Measurements from ENCODE around the gene RAMACL. TPM values are rescaled to one million over a fixed set of nuclear protein-coding genes. Genes with fewer than 3 reads are reported as not detected.

RAMACL gene
- total RNA-seq, 2 donors from 2014 or later: 0.44 to 0.82 TPM

DNA sequence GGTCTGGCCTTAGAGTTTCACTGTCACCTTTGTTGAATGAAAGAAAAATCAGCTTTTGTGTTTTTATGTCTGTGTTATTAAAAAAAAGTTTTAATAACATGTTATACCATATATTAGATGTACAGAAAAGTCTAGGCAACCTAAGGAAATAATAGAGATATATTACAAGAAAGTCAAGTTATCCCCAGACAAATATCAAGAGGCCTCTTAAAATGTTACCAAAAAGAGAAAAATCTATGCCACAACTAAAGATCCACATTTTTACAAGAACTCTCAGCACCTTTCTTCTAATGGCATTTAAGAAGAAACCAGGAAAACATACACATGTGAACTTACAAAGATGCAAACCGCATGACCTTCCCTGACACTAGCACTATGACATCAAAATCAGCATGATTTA, 26.8 kb downstream of the RAMACL start:
- Mint-ChIP-seq H3K4me1 (no peaks in the 10 kb centered on the region), H3K27me3 (peaks cover 21% of the 10 kb centered on the region), H3K4me3 (no peak overlapping the region), H3K36me3 (ENCODE audit: low read depth) (peaks cover 4% of the 10 kb centered on the region), H3K27ac (no peak overlapping the region)
- DNase-seq (no peak), ATAC-seq (no peak)
- H3K9me3 ChIP-seq (ENCODE audit: control insufficient read depth, low read length, poor library complexity, severe bottlenecking): no peaks in the 10 kb centered on the region

DNA sequence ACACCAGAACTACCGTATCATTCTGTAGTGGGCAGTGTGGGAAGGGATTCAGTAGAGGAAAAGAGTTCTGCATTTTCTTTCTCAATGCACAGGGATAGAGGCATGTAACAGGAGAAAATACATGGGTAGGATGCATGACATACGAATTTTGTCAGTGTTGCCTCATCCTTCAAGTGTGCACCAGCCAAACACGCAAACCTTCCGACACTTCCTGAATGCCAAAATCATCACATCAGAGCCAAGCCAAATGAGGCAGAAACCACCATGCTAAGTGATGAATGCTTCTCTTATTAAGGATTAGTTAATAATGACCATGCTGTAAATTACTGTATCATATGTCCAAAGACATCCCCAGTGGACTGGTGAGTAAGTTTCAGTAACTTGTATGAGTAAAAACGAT, 27.3 kb downstream of the RAMACL start:
- H3K9me3 ChIP-seq (ENCODE audit: control insufficient read depth, low read length, poor library complexity, severe bottlenecking): no peaks in the 10 kb centered on the region
- Mint-ChIP-seq H3K27ac (no peak overlapping the region), H3K4me3 (no peak overlapping the region), H3K4me1 (no peaks in the 10 kb centered on the region), H3K27me3 (peaks cover 21% of the 10 kb centered on the region), H3K36me3 (ENCODE audit: low read depth) (peaks cover 4% of the 10 kb centered on the region)
- ATAC-seq (no peak), DNase-seq (no peak)

DNA sequence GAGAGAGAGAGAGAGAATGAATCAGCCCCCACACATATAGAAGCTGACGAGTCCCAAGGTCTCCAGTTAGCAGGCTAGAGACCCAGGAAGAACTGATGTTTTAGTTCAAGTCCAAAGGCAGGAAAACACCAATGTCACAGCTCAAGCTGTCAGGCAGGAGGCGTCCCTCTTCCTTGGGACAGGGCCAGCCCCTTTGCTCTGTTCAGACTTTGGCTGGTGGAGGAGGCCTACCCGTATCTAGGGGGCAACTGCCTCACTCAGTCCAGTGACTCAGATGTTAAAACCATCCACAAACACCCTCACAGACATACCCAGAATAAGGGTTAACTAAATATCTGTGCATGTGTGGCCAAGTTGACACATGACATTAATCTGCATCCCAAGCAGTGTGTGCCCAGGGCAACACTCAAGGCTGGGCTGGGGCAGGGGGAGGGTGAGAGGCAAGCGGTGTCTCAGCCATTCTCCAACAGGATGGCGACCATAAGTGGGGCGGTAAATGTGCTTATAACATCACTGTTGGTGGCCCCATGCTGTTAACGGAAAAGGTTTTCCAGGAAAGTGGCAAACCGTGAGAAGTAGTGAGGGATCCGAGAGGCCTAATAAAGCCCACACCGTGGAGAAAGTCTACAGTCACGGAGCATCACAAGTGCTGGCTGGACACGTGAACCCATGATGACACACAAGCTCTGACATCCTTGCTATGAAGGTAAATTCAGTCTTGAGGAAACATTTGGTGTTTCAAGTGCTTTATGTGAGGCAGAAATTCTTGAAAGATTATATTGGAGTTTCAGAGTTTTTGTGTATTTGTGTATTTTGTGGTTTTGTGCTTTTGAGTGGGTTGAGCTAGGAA, 28.1 kb downstream of the RAMACL start:
- Mint-ChIP-seq H3K4me1 (no peaks in the 10 kb centered on the region), H3K27me3 (peaks cover 21% of the 10 kb centered on the region), H3K36me3 (ENCODE audit: low read depth) (peaks cover 4% of the 10 kb centered on the region), H3K27ac (no peak overlapping the region), H3K4me3 (no peak overlapping the region)
- no peaks in the 10 kb centered on the region for H3K9me3 ChIP-seq (ENCODE audit: control insufficient read depth, low read length, poor library complexity, severe bottlenecking)
- DNase-seq (no peak), ATAC-seq (no peak)

DNA sequence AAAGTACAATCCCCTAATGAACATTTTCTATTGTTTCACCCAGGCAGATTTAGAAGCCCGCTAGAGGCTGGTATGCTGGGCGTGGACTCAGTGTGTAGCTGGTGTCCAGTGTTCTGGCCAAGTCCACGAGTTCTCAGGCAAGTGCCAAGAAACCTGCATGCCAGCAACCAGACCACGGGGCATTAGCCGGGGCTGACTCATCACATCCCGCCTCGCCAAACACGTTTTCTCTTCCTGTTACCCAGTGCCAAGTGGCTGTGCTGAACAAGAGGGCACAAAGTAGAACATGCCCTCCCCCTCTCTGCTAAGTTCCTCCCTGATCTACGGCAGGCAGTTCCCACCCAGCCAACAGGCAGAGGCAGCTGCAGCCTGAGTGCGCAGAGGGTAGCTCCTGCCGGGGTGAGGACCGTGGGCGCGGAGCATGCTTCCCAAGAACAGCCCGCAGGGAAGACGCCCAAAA, 29.6 kb downstream of the RAMACL start:
- Mint-ChIP-seq H3K4me3 (no peak overlapping the region), H3K4me1 (no peaks in the 10 kb centered on the region), H3K27me3 (peaks cover 21% of the 10 kb centered on the region), H3K27ac (peak overlapping the region; percentile 81), H3K36me3 (ENCODE audit: low read depth) (peaks cover 4% of the 10 kb centered on the region)
- DNase-seq: no peak
- H3K9me3 ChIP-seq (ENCODE audit: control insufficient read depth, low read length, poor library complexity, severe bottlenecking): no peaks in the 10 kb centered on the region
- ATAC-seq: peak; percentile 42

DNA sequence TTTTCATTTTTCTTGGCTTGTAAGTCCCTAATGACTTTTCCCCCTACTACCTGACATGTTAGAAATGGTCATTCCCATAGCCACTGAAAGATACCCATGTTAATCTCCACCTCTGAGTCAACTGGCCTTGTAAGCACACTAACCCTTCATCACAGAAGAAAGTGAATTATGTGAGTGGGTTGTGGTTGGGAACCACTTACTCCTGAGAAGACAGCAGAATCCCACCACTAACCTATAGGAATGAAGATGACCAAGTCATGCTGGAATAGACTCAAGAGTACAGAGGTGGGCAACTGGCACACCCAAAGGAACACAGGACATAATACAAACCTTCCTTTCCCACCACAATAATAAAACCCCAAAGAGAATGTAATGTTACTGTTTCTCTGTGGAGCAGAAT, 30.1 kb downstream of the RAMACL start:
- Mint-ChIP-seq H3K27ac (no peak overlapping the region), H3K27me3 (peaks cover 21% of the 10 kb centered on the region), H3K36me3 (ENCODE audit: low read depth) (peaks cover 4% of the 10 kb centered on the region), H3K4me1 (no peaks in the 10 kb centered on the region), H3K4me3 (no peak overlapping the region)
- H3K9me3 ChIP-seq (ENCODE audit: control insufficient read depth, low read length, poor library complexity, severe bottlenecking): no peaks in the 10 kb centered on the region
- DNase-seq: no peak
- ATAC-seq: no peak

DNA sequence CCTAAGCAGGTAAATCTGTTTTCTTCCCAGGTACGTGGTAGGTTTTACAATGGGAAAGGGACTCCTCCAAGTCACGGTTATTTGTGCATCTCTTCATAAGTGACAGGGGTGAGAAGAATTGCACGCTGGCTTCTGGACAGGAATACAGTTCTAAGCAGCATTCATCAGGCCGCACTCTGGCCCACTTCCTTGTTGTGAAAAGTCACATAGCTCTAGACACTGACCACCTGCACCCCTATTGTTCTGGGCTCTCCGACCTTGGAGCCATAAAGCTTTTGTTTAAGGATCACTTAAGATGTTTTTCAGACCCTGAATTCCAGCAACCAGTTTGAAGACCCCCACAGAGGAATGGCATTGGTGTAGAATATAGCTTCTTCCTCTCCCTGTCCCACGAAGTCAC, 31.4 kb downstream of the RAMACL start:
- Mint-ChIP-seq H3K27ac (no peak overlapping the region), H3K36me3 (ENCODE audit: low read depth) (peaks cover 7% of the 10 kb centered on the region), H3K4me1 (no peaks in the 10 kb centered on the region), H3K27me3 (peaks cover 21% of the 10 kb centered on the region), H3K4me3 (no peak overlapping the region)
- ATAC-seq (no peak), DNase-seq (no peak)
- H3K9me3 ChIP-seq (ENCODE audit: control insufficient read depth, low read length, poor library complexity, severe bottlenecking): no peaks in the 10 kb centered on the region

DNA sequence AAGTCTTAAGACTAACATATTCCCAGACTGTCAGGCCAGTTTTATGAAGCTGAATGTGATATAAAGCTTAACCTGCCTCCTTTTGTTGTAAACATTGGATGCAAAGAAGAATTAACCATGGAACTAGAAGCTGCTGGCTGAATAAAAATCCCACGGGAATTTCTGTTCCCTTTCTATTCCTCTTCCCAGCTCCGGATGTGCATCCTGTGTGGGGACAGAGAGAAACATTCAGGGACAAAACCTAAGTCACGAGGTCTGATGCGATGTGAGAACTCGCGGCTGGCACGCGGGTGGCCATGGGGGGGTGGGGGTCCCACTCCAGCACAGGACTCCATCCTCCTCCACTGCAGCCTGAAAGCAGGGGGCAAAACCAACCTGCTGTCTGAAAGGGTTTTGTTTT, 32.2 kb downstream of the RAMACL start:
- DNase-seq: no peak
- H3K9me3 ChIP-seq (ENCODE audit: control insufficient read depth, low read length, poor library complexity, severe bottlenecking): no peaks in the 10 kb centered on the region
- Mint-ChIP-seq H3K4me1 (no peaks in the 10 kb centered on the region), H3K27ac (no peak overlapping the region), H3K27me3 (peaks cover 21% of the 10 kb centered on the region), H3K36me3 (ENCODE audit: low read depth) (peaks cover 7% of the 10 kb centered on the region), H3K4me3 (no peak overlapping the region)
- ATAC-seq: no peak

DNA sequence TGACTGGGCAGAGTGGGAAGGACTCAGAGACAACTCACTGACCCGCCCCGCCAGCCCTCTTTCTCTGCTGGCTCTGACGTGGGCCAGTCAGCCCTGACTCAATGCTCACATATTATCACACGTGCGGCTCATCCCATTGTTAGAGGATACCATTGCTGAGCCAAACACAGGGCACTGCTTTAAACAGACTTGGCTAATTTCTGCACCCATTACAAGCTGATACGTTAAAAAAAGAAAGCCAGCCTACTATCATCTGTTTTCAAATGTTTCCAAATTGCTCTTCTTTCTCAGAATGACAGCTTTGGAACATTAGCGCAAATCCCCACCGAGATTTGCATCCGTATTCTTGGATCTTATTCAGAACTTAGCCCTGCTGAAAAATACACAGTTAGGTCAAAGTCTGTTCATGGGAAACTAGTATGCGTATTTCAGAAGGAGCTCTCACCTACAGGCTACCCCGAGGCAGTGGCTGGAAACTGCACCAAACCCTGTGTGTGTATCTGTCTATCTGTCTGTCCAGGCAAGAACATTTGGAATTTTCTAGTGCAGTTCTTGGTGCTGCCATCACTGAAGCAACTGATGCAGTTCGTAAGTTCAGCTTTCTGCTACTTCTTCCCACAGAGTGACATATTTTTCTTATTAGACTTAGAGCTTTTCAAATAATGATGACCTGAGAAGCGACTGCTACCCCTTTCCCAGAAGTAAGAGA, 32.8 kb downstream of the RAMACL start:
- Mint-ChIP-seq H3K36me3 (ENCODE audit: low read depth) (peaks cover 7% of the 10 kb centered on the region), H3K4me1 (no peaks in the 10 kb centered on the region), H3K27ac (no peak overlapping the region), H3K27me3 (peaks cover 21% of the 10 kb centered on the region), H3K4me3 (no peak overlapping the region)
- H3K9me3 ChIP-seq (ENCODE audit: control insufficient read depth, low read length, poor library complexity, severe bottlenecking): no peaks in the 10 kb centered on the region
- no peak for DNase-seq
- ATAC-seq: no peak

DNA sequence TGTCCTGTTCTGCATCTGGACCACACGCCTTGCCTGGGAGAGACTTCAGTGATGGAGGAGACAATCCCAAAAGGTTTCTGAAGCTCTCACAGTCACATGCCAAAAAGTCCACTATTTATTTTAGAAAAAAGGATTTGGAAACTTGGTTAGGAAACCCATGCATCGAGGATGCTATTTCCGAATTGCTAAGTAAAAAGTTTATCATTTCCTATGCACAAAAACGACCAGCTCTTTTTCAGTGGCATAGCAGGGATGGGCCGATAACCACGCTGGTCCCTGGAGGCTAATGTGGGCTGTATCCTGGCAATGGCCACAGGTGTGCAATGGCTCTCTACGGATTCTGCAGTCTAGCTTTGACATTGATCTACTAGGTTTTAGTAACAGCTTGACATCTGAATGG, 33.9 kb downstream of the RAMACL start:
- Mint-ChIP-seq H3K36me3 (ENCODE audit: low read depth) (peaks cover 7% of the 10 kb centered on the region), H3K27me3 (peaks cover 24% of the 10 kb centered on the region), H3K4me1 (no peaks in the 10 kb centered on the region), H3K27ac (no peak overlapping the region), H3K4me3 (no peak overlapping the region)
- ATAC-seq: no peak
- no peaks in the 10 kb centered on the region for H3K9me3 ChIP-seq (ENCODE audit: control insufficient read depth, low read length, poor library complexity, severe bottlenecking)
- no peak for DNase-seq

DNA sequence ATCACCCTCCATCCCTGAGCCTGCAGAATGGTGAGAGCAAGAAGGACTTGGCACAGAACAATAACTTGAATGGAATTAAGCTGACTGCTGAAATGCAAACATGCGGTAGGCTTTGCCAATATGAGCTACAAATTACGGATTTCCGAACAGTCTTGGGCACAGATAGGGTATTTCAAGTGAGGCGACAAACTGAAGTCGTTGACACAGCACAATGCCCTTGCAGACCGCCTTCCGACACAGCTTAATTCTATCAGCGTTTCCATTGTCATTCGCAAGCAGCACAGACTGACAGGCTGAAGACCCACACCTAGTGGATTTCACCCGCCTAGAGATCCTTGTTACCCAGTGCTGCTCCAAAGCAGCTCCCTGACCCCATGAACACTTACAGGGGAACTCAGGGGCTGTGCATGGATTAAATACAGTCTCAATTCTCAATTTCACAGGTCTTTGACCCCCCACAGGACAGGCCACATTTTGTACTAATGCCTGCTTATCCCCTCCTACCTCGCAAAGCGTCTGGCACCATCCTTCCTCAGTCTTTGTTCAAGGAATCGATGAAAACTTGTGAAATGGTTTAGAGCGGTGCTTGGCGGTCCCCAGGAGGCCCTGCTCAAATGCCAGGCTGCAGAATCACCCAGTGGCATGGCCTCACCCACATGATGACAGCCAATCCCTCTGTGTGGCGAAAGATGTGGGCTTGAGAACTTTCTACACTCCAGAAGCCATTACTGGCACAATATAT, 34.6 kb downstream of the RAMACL start:
- peaks cover 7% of the 10 kb centered on the region for H3K36me3 Mint-ChIP-seq (ENCODE audit: low read depth)
- no peaks in the 10 kb centered on the region for H3K4me1 Mint-ChIP-seq
- no peak overlapping the region for H3K4me3 Mint-ChIP-seq
- H3K27ac Mint-ChIP-seq: no peak overlapping the region
- DNase-seq (no peak), ATAC-seq (no peak)
- H3K27me3 Mint-ChIP-seq: peaks cover 27% of the 10 kb centered on the region
- no peaks in the 10 kb centered on the region for H3K9me3 ChIP-seq (ENCODE audit: control insufficient read depth, low read length, poor library complexity, severe bottlenecking)

DNA sequence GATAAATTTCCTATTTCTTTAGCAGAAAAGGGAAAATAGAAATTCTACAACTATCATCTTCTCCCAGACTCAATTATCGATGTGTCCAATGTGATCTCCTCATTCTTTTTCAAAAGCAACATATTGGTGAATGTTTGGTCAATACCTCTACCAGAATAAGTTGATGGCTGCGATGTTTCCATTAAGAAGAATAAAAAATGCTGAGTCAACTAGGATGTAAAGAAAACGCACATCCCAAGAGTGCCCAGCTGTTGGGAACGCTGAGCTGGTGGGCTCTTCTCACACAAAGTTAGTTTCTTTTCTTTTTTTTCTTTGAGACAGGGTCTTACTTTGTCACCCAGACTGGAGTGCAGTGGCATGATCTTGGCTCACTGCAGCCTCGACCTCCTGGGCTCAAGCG, 39.8 kb downstream of the RAMACL start:
- Mint-ChIP-seq H3K4me3 (no peak overlapping the region), H3K27me3 (peaks cover 9% of the 10 kb centered on the region), H3K4me1 (peaks cover 4% of the 10 kb centered on the region), H3K36me3 (ENCODE audit: low read depth) (peaks cover 2% of the 10 kb centered on the region), H3K27ac (no peak overlapping the region)
- no peaks in the 10 kb centered on the region for H3K9me3 ChIP-seq (ENCODE audit: control insufficient read depth, low read length, poor library complexity, severe bottlenecking)
- DNase-seq: no peak
- no peak for ATAC-seq

DNA sequence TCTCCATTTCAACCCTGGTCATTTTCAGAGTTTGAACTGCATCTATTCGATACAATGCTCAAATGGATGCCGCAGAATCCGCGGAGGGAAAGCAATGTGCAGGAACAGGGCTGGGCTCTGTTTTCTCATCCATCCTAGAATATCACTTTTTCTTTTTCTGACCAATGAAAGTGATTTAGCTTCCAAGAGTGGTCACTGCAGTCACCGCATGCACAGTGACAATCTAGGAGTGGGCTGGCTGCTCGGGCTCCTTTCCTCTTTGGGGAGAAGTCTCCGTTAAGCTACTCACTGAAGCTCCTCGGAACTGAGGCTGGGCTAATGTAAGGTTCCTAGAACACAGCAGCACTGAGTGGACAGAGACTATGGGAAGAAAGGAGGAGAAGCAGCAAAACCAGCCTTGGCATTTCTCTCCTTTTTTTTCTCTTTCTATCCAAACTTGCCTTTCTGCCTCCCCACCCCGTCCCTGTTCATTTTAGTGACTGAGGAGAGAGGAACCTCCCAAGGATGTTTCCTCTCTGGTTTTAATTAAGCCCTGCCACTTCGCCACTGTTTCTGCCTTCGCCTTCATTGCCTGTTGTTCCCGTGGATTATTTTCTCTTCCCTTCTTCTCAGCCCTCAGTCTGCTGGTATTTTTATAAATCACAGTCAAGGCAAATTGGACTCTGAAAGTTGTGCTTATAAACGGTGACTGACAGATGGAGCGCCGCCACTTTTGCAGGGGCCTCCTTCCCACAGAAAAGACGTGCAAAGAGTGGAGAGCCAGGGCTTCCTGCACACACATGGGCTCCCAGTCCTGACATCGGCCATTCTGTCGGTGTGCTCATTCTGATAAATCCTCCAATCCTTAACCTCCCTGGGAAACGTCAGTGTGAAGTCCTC, 41.1 kb downstream of the RAMACL start:
- DNase-seq (no peak), ATAC-seq (no peak)
- H3K36me3 Mint-ChIP-seq (ENCODE audit: low read depth): no peaks in the 10 kb centered on the region
- H3K27ac Mint-ChIP-seq: no peak overlapping the region
- H3K9me3 ChIP-seq (ENCODE audit: control insufficient read depth, low read length, poor library complexity, severe bottlenecking): no peaks in the 10 kb centered on the region
- no peak overlapping the region for H3K4me3 Mint-ChIP-seq
- H3K4me1 Mint-ChIP-seq: peaks cover 15% of the 10 kb centered on the region
- peaks cover 9% of the 10 kb centered on the region for H3K27me3 Mint-ChIP-seq

DNA sequence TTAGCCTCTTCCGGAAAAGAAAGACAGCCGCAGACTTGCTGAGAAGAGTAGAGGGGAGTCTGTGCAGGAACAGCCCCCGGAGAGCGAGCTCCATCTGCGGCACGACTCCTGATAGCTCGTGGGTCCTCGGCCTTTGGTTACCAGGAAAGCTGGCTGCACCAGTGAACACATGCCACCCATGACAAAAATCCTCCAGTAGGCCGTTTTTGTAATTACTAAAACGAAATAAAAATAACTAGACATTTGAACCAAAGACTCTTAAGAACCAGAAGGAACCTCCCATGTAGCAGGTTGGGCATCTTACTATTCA, 42.2 kb downstream of the RAMACL start:
- ATAC-seq: no peak
- no peaks in the 10 kb centered on the region for H3K9me3 ChIP-seq (ENCODE audit: control insufficient read depth, low read length, poor library complexity, severe bottlenecking)
- Mint-ChIP-seq H3K27ac (peak overlapping the region; percentile 74), H3K4me3 (no peak overlapping the region), H3K27me3 (peaks cover 9% of the 10 kb centered on the region), H3K36me3 (ENCODE audit: low read depth) (no peaks in the 10 kb centered on the region), H3K4me1 (peaks cover 17% of the 10 kb centered on the region)
- no peak for DNase-seq
